ENCODE measurements around the gene TDRKH.

- no peak for TF ChIP-seq POLR2A (IDR thresholded peaks at IDR 0.05)
- TF ChIP-seq CTCF (IDR thresholded peaks at IDR 0.05) = no peak
Measured at GRCh38 chr1:151829352-151830046, 39.2 kb upstream of the TDRKH start.
